ENCODE measurements around the gene ANKRD33.

GRCh38 chr12:51915003-51915625, 27.2 kb downstream of the ANKRD33 start:
- TF ChIP-seq GATA2 (IDR thresholded peaks at IDR 0.05; ENCODE audit: low read depth, low read length), result no peak
- no peak for TF ChIP-seq GATA3 (IDR thresholded peaks at IDR 0.05; ENCODE audit: low read depth, low read length)
